HL-60 (cell line): ENCODE data around the gene CEACAM8.

Source experiments
- DNase-seq, 2 experiments: peaks; one replicate each; pipeline ENCODE4 v3.0.0-alpha.2; 2010 to 2020; ENCODE audit warnings: low read depth in 1 of 2, low spot score in 1 of 2
- H3K27ac ChIP-seq: fragments of 250-450 bp; sonication (Bioruptor Pico); replicated peaks from 2 replicates; pipeline ENCODE4 v1.5.1; 2020; ENCODE audit warnings: mild to moderate bottlenecking, moderate library complexity
- H3K27me3 ChIP-seq: fragments of 250-450 bp; sonication (Bioruptor Pico); 2 replicates; pipeline ENCODE4 v1.5.1; 2021; ENCODE audit warnings: mild to moderate bottlenecking, moderate library complexity; ENCODE audit not compliant: insufficient read depth, poor library complexity, severe bottlenecking
- H3K4me3 ChIP-seq: replicated peaks from 2 replicates; pipeline ENCODE4 v1.5.1; 2011; ENCODE audit warnings: mild to moderate bottlenecking, control low read depth, low read length; ENCODE audit not compliant: insufficient read depth
- GABPA ChIP-seq: IDR thresholded peaks from 2 replicates; pipeline ENCODE4 v1.6.1; 2012; ENCODE audit warnings: low read depth
- POLR2AphosphoS5 ChIP-seq: IDR thresholded peaks from 2 replicates; pipeline ENCODE4 v1.6.1; 2012; ENCODE audit warnings: low read depth
- REST ChIP-seq: IDR thresholded peaks from 2 replicates; pipeline ENCODE4 v1.6.1; 2012; ENCODE audit warnings: low read depth; ENCODE audit not compliant: insufficient replicate concordance
- SPI1 ChIP-seq: IDR thresholded peaks from 2 replicates; pipeline ENCODE4 v1.6.1; 2012; ENCODE audit warnings: low read depth, mild to moderate bottlenecking, borderline replicate concordance
- TF ChIP-seq, protein P1 (sequence below): IDR thresholded peaks from one replicate; pipeline ENCODE4 v1.5.1; 2011; ENCODE audit warnings: low read length, control low read depth, inconsistent platforms; ENCODE audit not compliant: insufficient read depth

The CEACAM8 gene

GRCh38 chr19:42629191-42629590, 34.5 kb upstream of the CEACAM8 start:
- H3K27ac ChIP-seq = no peak overlapping the region
- no peaks in the 10 kb centered on the region for H3K27me3 ChIP-seq
- TF ChIP-seq GABPA (no peak), REST (no peak), POLR2AphosphoS5 (no peak), SPI1 (no peak)
- TF ChIP-seq, protein P1, sequence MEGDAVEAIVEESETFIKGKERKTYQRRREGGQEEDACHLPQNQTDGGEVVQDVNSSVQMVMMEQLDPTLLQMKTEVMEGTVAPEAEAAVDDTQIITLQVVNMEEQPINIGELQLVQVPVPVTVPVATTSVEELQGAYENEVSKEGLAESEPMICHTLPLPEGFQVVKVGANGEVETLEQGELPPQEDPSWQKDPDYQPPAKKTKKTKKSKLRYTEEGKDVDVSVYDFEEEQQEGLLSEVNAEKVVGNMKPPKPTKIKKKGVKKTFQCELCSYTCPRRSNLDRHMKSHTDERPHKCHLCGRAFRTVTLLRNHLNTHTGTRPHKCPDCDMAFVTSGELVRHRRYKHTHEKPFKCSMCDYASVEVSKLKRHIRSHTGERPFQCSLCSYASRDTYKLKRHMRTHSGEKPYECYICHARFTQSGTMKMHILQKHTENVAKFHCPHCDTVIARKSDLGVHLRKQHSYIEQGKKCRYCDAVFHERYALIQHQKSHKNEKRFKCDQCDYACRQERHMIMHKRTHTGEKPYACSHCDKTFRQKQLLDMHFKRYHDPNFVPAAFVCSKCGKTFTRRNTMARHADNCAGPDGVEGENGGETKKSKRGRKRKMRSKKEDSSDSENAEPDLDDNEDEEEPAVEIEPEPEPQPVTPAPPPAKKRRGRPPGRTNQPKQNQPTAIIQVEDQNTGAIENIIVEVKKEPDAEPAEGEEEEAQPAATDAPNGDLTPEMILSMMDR = no peak
- DNase-seq = no peak
- H3K4me3 ChIP-seq = no peak overlapping the region

DNA sequence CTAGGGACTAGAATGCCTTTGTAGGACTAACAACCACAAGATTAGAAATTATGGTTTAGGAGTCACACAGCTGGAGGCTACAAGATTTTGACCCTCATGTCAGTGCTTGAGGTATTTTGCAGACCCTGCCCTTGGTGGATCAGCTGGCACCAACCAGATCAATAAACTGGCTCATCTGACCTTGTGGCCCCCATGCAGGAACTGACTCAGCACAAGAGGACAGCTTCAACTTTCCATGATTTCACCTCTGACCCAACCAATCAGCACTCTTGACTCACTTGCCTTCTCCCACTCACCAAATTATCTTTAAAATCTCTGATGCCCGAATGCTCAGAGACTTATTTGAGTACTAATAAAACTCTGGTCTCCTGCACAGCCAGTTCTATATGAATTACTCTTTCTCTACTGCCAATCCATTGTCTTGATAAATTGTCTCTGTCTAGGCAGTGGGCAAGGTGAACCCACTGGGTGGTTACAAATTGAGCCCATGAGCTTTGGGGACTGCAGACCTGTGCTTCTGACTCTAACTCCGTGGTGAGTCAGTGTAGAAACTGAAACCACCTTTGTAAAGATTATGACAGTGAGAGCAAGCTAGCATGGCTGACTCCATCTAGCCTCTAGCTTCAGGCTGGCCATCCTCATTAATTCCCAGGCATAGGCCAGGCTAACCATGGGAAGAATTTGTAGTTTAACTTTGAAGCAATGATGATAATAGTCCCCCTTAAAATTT, 33.9 kb upstream of the CEACAM8 start:
- Histone ChIP-seq H3K4me3 (no peak overlapping the region), H3K27me3 (no peaks in the 10 kb centered on the region), H3K27ac (no peak overlapping the region)
- TF ChIP-seq, protein P1 = no peak
- TF ChIP-seq POLR2AphosphoS5 (no peak), SPI1 (no peak), REST (no peak), GABPA (no peak)
- DNase-seq = no peak

DNA sequence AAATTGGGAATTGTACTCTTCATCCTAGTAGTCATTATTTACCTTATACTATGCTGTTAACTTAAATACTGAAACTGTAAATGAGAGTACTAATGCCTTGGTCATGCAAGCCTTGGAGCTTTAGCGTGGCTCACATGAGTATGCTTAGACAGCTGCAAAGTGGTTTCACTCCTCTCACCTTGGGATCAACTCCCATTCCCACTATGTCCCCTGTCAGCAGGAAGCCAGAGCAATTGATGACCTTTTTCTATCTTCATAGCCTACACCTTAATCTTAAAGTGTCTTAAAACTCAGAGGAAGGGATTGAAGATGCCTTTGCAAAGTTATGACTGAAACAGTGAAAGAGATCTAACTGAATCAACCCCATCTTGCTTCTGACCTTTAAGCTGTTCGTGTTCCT, 33.2 kb upstream of the CEACAM8 start:
- H3K27ac ChIP-seq = no peak overlapping the region
- H3K4me3 ChIP-seq = no peak overlapping the region
- TF ChIP-seq SPI1 (no peak), REST (no peak), POLR2AphosphoS5 (no peak), GABPA (no peak)
- TF ChIP-seq, protein P1 = no peak
- H3K27me3 ChIP-seq = no peaks in the 10 kb centered on the region
- DNase-seq = no peak
